ENCODE measurements around the gene INSM1. TPM values are rescaled to one million over a fixed set of nuclear protein-coding genes. Genes with fewer than 3 reads are reported as not detected.

The INSM1 gene
- total RNA-seq, 1 experiment from 2014 or later, result not detected

- H3K4me1 ChIP-seq (ENCODE audit: insufficient read depth, low read length, poor library complexity, severe bottlenecking), result no peaks in the 10 kb centered on the region
- no peaks in the 10 kb centered on the region for H3K27me3 ChIP-seq (replicated peaks; ENCODE audit: insufficient read depth, low read depth, low read length, poor library complexity)
- no peaks in the 10 kb centered on the region for H3K9me3 ChIP-seq (ENCODE audit: low read depth, low read length, poor library complexity, severe bottlenecking)
- CTCF ChIA-PET, result no interaction called here
- TF ChIP-seq CTCF (conservative IDR thresholded peaks at IDR 0.05; ENCODE audit: low read depth, low read length) (no peak), EZH2 (IDR thresholded peaks at IDR 0.05; ENCODE audit: borderline replicate concordance, low read depth, low read length, poor library complexity, severe bottlenecking) (no peak)
- POLR2A ChIA-PET (ENCODE audit: low non-redundant PET), result no interaction called here
- intact Hi-C loops (cut with micrococcal nuclease; ENCODE audit: unreplicated experiment), result no loop called here
- no peak overlapping the region for H3K4me3 ChIP-seq (ENCODE audit: low read depth, low read length, poor library complexity, severe bottlenecking)
- no TSS peak for BruUV-seq (replicated peaks)
- no peaks in the 10 kb centered on the region for H3K36me3 ChIP-seq (ENCODE audit: insufficient read depth, low read length, poor library complexity, severe bottlenecking)
- H3K27ac ChIP-seq (ENCODE audit: low read depth, low read length, poor library complexity, severe bottlenecking), result no peak overlapping the region
- DNase-seq (ENCODE audit: low spot score), result no peak
These were observed 34.1 kb downstream of the INSM1 start for GRCh38 chr20:20401991-20402390.

DNA sequence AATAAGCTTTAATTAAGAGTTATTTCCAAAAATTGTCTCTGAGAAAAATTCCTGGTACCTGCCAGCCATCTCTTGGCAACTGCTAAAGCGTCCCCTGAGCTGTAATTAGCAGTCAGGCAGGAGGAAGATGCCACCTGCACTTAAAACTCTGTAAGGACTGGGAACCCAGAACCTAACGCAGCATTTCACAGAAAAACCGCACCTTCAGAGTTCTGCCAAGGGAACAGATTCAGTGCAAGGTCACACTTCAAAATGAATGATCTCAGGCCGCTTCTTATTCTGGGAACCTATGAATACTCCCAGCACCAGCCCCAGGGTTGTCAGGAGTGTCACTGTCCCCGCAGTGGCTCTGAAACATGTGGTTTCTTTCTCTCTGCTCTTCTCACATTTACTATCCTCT, 36.7 kb downstream of the INSM1 start:
- no TSS peak for BruUV-seq (replicated peaks)
- TF ChIP-seq EZH2 (IDR thresholded peaks at IDR 0.05; ENCODE audit: borderline replicate concordance, low read depth, low read length, poor library complexity, severe bottlenecking), result no peak
- TF ChIP-seq CTCF (conservative IDR thresholded peaks at IDR 0.05; ENCODE audit: low read depth, low read length), result no peak
- ChIA-PET POLR2A (ENCODE audit: low non-redundant PET) (no interaction called here), CTCF (no interaction called here)
- no peak overlapping the region for H3K27ac ChIP-seq (ENCODE audit: low read depth, low read length, poor library complexity, severe bottlenecking)
- no peak overlapping the region for H3K4me3 ChIP-seq (ENCODE audit: low read depth, low read length, poor library complexity, severe bottlenecking)
- no peaks in the 10 kb centered on the region for H3K9me3 ChIP-seq (ENCODE audit: low read depth, low read length, poor library complexity, severe bottlenecking)
- H3K27me3 ChIP-seq (replicated peaks; ENCODE audit: insufficient read depth, low read depth, low read length, poor library complexity), result no peaks in the 10 kb centered on the region
- no peak for DNase-seq (ENCODE audit: low spot score)
- peaks cover 17% of the 10 kb centered on the region for H3K4me1 ChIP-seq (ENCODE audit: insufficient read depth, low read length, poor library complexity, severe bottlenecking)
- H3K36me3 ChIP-seq (ENCODE audit: insufficient read depth, low read length, poor library complexity, severe bottlenecking), result no peaks in the 10 kb centered on the region
- intact Hi-C loops (cut with micrococcal nuclease; ENCODE audit: unreplicated experiment), result no loop called here

DNA sequence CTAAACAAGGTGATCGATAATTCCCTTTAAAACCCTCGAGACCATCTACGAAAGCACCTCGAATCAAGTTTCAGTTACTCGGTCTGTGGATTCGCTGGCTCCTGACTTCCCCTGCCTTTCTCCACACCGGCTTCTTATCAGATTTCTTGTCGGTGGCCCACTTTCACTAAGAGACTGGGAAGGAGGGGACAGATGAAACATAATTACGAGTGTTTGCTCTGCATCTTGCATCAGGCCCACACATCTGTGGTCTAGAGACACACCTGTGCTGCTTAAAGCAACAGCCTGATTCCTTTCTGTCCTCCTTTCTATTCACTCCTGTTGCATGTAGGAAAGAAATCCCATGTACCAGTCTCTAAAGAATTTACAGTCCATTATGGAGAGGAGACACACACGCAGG, 37.7 kb downstream of the INSM1 start:
- CTCF ChIA-PET, result no interaction called here
- Histone ChIP-seq H3K27me3 (replicated peaks; ENCODE audit: insufficient read depth, low read depth, low read length, poor library complexity) (no peaks in the 10 kb centered on the region), H3K36me3 (ENCODE audit: insufficient read depth, low read length, poor library complexity, severe bottlenecking) (no peaks in the 10 kb centered on the region), H3K4me3 (ENCODE audit: low read depth, low read length, poor library complexity, severe bottlenecking) (no peak overlapping the region), H3K4me1 (ENCODE audit: insufficient read depth, low read length, poor library complexity, severe bottlenecking) (peaks cover 27% of the 10 kb centered on the region), H3K9me3 (ENCODE audit: low read depth, low read length, poor library complexity, severe bottlenecking) (no peaks in the 10 kb centered on the region), H3K27ac (ENCODE audit: low read depth, low read length, poor library complexity, severe bottlenecking) (no peak overlapping the region)
- TF ChIP-seq CTCF (conservative IDR thresholded peaks at IDR 0.05; ENCODE audit: low read depth, low read length) (no peak), EZH2 (IDR thresholded peaks at IDR 0.05; ENCODE audit: borderline replicate concordance, low read depth, low read length, poor library complexity, severe bottlenecking) (no peak)
- POLR2A ChIA-PET (ENCODE audit: low non-redundant PET), result no interaction called here
- intact Hi-C loops (cut with micrococcal nuclease; ENCODE audit: unreplicated experiment), result no loop called here
- no TSS peak for BruUV-seq (replicated peaks)
- DNase-seq (ENCODE audit: low spot score), result no peak
